Stimulated activated effector memory CD8-positive, alpha-beta T cell treated with anti-CD3 and anti-CD28 coated beads, Interleukin-12 subunit alpha, Interleukin-12 subunit beta, amount 100 ng/mL, for 72 hours (primary cell): ENCODE data around the gene CBX3.
"Not testable (repeated sequence)": the region's sequence is repeated elsewhere in the genome, so short reads cannot be mapped to it uniquely, and the experiment has no call there.

Source experiments
- ATAC-seq: fragments of 150-1000 bp; cut with Tn5 transposase; 2 replicates; pipeline ENCODE4 v1.10.0; 2021
- DNase-seq, 2 donors: peaks; one replicate each; pipeline ENCODE4 v3.0.0; 2021 to 2022; ENCODE audit warnings: low spot score in 2 of 2
- H3K27ac Mint-ChIP-seq: one replicate; pipeline ENCODE4 v1.8.0; 2022; ENCODE audit warnings: mild to moderate bottlenecking, mixed read lengths
- H3K36me3 Mint-ChIP-seq: one replicate; pipeline ENCODE4 v1.8.0; 2022; ENCODE audit warnings: mild to moderate bottlenecking, mixed read lengths
- H3K4me1 Mint-ChIP-seq: one replicate; pipeline ENCODE4 v1.8.0; 2022; ENCODE audit warnings: mixed read lengths
- H3K4me3 Mint-ChIP-seq: one replicate; pipeline ENCODE4 v1.8.0; 2022; ENCODE audit warnings: mild to moderate bottlenecking, mixed read lengths
- H3K9me3 Mint-ChIP-seq: one replicate; pipeline ENCODE4 v1.8.0; 2022; ENCODE audit warnings: mixed read lengths

Gene CBX3

DNA sequence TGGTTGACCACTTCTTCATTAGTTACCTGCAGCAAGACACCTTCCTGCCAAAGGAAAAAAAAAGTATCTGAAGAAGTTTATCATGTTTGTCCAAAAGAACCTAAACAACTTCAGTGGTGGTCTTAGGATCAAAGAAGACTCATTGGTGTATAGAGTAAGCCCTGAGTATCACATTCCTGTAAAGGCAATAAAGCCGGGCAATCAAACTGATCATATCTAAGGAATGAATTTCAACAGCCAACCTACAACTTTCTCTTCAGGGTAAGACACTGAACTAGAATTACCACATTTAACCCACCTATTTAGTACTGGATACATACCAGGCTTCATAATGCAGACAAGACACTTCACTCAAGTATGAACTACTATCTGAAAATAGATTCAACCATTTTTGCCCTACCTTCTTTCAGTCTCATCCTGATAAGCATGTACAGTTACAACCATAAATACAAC, 11.1 kb upstream of the CBX3 start:
- Mint-ChIP-seq H3K27ac (peak overlapping the region; percentile 100), H3K9me3 (no peaks in the 10 kb centered on the region), H3K36me3 (peaks cover 100% of the 10 kb centered on the region), H3K4me3 (no peak overlapping the region), H3K4me1 (peaks cover 81% of the 10 kb centered on the region)
- DNase-seq = no peak
- no peak for ATAC-seq

DNA sequence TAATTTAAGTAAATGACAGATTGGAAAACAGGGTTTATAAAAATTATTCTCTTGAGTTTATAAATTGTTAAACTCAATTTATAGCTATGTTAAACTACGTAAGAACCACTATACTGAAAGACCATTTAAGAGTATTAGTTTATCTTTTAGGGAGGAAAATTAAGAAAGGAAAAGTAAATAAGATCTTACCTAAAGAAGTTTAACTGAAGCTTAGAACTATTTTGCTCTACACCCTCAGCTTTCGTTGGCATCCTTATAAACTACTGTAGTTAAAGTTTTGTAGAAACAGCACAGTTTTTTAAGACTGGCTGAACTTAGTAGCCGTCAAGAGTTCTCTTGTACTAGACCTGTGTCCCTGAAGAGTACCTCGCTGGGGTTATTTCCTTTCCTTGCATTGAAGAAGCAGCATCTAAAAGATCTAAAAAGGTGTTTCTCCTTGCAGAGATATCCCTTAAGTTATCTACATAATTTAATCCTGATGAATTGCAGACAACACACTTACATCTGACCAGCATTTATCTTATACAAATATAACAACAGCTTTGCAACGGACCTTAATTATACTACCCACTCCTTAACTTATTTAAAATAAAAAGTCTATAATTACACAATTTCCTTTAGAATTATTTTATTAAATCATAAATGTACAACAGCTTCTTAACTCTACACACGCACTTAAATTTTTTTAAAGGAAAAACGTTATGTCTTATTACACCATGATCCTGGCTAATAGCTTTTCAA, 10.1 kb upstream of the CBX3 start:
- Mint-ChIP-seq H3K4me1 (peaks cover 84% of the 10 kb centered on the region), H3K9me3 (no peaks in the 10 kb centered on the region), H3K27ac (peak overlapping the region; percentile 100), H3K4me3 (peak overlapping the region; percentile 99), H3K36me3 (peaks cover 100% of the 10 kb centered on the region)
- ATAC-seq (no peak), DNase-seq (no peak)

DNA sequence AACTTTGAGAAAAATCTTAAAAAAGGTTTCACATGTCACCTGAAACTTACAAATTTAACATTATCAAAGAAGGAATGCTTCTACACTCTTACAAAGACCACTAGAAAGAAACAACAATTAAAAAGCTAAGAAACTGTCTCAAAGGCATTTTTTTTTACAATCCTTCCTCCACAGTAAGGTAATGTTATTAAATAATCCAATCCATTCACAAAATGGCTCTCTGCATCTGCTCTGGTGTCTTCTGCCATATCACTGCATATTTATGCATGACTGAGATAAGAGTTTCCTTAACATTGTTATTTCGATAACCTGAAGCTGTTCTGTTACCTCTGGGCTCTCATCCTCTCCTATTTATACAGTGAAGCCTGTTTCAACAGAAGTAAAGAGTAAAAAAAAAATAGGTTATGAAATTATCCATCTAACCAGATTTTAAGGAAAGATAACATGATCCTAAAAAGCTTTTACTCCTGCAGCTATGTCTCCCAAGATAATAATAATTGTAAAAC, 9.5 kb upstream of the CBX3 start:
- Mint-ChIP-seq H3K36me3 (peaks cover 100% of the 10 kb centered on the region), H3K27ac (peak overlapping the region; percentile 100), H3K4me1 (peaks cover 85% of the 10 kb centered on the region), H3K4me3 (peak overlapping the region; percentile 99), H3K9me3 (no peaks in the 10 kb centered on the region)
- DNase-seq (no peak), ATAC-seq (no peak)

DNA sequence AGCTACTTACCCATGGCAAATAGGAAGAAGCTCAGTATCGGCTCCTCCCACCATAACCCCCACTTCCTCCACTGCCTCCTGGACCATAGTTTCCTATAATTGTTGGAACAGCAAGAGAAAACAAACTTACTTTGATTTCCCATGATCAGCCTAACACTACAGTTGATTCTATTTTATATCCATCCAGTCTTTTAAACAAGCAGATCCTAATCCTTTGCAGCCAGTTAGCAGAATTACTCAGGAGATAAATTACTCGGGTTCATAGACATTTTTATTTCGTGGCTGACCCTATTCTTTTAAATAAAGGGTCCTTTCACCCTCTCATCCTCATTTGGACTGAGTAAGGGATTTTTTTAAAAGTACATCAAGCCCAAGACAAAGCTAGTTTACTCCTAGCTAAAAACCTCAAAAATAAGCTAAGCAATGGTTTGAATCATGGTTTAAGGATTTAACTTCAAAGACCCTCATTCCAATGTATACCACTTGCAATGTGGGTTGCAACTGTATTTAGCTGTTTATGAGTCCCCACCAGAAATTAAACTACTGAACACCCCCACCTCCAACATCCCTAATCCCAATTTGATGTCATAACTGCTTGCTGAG, 9.0 kb upstream of the CBX3 start:
- peaks cover 100% of the 10 kb centered on the region for H3K36me3 Mint-ChIP-seq
- H3K4me1 Mint-ChIP-seq = peaks cover 84% of the 10 kb centered on the region
- ATAC-seq = no peak
- no peaks in the 10 kb centered on the region for H3K9me3 Mint-ChIP-seq
- peak overlapping the region; percentile 100 for H3K27ac Mint-ChIP-seq
- DNase-seq = peak in 1 of 2 donors; percentile 38
- peak overlapping the region; percentile 99 for H3K4me3 Mint-ChIP-seq

DNA sequence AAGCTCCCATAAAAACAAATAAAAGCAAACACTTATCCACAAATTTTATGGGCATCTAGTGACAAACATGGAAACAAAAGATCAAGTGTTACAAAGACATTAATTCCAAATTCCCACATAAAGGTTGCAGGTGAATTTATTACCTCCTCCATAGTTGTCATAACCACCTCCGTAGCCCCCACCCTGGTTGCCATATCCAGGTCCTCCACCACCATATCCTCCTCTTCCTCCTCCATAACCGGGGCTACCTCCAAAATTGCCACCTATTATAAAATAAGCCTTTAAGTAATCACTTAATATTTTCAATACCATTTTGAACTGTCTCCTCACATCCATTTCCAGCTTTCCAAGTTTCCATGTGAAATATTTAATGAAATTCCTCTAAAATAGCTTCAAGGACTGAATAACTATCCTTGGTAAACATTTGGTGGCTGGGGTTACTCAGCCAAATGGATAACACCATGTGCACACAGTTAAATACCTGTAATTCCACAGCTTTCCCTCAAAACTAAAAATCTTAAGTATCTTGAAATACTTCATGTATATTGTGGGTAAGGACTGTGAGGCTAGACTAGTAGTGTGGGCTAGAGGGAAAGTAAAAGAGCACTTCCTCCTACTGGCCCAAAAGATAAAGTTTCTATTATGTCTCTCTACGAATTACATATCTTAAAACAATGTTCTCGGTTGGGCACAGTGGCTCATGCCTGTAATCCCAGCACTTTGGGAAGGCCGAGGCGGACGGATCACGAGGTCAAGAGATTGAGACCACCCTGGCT, 7.9 kb upstream of the CBX3 start:
- Mint-ChIP-seq H3K36me3 (peaks cover 100% of the 10 kb centered on the region), H3K4me3 (peak overlapping the region; percentile 99), H3K9me3 (no peaks in the 10 kb centered on the region), H3K27ac (peak overlapping the region; percentile 100), H3K4me1 (peaks cover 74% of the 10 kb centered on the region)
- peak in 1 of 2 donors; percentile 34 for DNase-seq
- peak; percentile 38 for ATAC-seq

DNA sequence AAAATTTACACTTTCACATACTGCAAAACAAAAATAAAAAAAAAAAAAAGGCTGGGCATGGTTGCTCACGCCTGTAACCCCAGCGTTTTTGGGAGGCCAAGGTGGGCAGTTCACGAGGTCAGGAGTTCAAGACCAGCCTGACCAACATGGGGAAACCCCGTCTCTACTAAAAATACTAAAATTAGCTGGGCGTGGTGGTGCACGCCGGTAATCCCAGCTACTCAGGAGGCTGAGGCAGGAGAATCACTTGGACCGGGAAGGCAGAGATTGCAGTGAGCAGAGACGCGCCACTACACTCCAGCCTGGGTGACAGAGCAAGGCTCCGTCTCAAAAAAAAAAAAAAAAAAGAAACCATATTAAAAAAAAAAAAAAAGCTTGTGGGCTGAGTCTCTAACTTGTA, 6.8 kb upstream of the CBX3 start:
- not testable (repeated sequence) for H3K9me3 Mint-ChIP-seq
- peak overlapping the region; percentile 99 for H3K4me3 Mint-ChIP-seq

DNA sequence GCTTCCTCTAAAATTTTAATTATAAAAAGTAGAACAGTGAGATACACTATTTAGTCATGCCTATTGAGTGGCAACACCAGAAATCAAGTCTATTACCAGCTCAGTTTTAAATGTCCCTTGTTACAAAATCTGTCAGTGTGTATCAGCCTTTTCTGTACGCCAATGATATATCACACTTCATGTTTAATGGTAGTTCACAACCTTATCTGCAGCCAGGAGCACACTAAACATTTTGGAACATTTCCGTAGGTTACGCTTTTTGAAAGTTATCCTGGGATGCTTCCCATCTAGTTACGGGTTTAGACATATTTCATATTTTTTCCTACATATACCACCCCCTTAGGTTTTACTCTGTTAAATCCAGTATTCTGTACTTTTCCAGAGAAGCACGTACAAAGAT, 6.4 kb upstream of the CBX3 start:
- H3K27ac Mint-ChIP-seq = peak overlapping the region; percentile 100
- H3K36me3 Mint-ChIP-seq = peaks cover 100% of the 10 kb centered on the region
- H3K4me1 Mint-ChIP-seq = peaks cover 69% of the 10 kb centered on the region

More for the DNA sequence above, 6.8 kb upstream of the CBX3 start:
- Mint-ChIP-seq H3K27ac (peak overlapping the region; percentile 100), H3K4me1 (peaks cover 68% of the 10 kb centered on the region), H3K36me3 (peaks cover 100% of the 10 kb centered on the region)
- peak in 1 of 2 donors; percentile 49 for DNase-seq
- ATAC-seq = peak; percentile 2

DNA sequence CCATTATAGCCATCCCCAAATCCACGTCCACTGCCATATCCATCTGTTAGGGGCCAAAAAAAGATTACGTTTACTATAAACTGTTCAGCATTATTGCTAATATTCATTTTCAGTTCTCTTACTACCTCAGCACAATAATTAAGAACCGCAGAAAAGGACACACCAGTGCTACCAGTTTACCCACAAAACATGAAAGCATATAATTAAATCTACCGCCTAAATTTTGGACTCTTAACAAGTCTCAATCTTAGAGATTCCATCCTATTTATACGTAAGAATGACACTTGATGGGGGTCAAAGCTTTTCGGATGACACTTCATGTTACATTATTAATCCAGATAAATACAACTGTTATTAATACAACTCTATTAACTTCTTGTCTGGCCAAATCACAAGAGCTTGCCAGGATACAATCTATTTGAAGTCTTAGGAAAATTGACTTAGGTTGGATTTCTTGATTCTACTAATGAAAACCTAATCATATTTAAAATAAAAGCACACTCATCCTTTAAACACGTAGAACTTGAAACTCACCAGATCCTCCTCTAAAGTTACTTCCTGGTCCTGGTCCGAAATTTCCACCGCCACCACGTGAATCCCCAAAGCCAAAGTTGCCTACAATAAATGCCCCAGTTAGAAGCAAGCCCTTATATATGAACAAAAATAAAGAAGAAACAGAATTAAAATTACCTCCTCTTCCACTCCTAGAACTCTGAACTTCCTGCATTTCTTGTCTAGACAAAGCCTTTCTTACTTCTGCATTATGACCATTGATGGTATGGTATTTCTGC, 5.5 kb upstream of the CBX3 start:
- peaks cover 100% of the 10 kb centered on the region for H3K36me3 Mint-ChIP-seq
- peak in 1 of 2 donors; percentile 45 for DNase-seq
- H3K4me1 Mint-ChIP-seq = peaks cover 66% of the 10 kb centered on the region
- no peak for ATAC-seq
- peak overlapping the region; percentile 99 for H3K4me3 Mint-ChIP-seq
- no peaks in the 10 kb centered on the region for H3K9me3 Mint-ChIP-seq
- H3K27ac Mint-ChIP-seq = peak overlapping the region; percentile 100

More for the DNA sequence above, 6.4 kb upstream of the CBX3 start:
- DNase-seq = no peak
- no peaks in the 10 kb centered on the region for H3K9me3 Mint-ChIP-seq
- peak overlapping the region; percentile 99 for H3K4me3 Mint-ChIP-seq
- ATAC-seq = no peak

DNA sequence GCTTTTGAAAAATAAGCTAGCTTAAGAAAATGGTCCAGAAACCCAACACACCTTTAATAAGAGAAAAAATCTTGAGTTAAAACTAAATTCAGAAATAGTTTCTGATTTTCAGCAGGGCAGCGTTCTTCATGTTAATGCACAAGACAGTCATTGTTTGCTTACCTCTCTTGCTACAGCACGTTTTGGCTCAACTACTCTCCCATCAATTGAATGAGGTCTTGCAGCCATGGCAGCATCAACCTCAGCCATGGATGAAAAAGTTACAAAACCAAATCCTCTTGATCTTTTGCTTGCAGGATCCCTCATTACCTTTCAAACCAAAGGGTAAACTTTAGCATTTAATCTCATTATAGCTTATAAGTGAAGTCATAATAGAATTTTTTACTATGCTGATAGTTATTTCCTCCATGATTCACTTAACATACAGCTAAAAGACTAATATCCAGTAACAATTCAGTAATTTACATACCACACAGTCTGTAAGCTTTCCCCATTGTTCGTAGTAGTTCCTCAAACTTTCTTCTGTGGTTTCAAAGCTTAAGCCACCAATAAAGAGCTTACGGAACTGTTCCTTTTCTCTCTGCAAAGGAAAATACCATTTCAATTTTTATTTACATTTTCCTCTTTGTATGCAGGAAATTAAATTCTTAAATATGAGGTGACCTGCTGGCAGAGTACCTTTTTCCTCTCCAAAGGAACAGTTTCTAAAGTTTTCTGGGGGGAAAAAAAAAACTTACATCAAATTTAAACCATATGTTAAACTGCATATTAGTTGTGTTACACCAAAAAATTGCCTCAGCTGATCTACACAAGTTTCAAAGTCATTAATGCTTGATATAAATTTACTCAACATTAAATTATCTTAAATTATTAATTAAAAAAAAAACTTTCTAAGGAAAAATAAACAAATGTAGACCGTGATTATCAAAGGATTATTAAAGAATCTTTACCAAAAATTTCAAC, 4.1 kb upstream of the CBX3 start:
- H3K36me3 Mint-ChIP-seq = peaks cover 97% of the 10 kb centered on the region
- DNase-seq = peak in 1 of 2 donors; percentile 47
- peak overlapping the region; percentile 100 for H3K27ac Mint-ChIP-seq
- peaks cover 59% of the 10 kb centered on the region for H3K4me1 Mint-ChIP-seq
- peak overlapping the region; percentile 99 for H3K4me3 Mint-ChIP-seq
- ATAC-seq = no peak
- H3K9me3 Mint-ChIP-seq = no peaks in the 10 kb centered on the region

DNA sequence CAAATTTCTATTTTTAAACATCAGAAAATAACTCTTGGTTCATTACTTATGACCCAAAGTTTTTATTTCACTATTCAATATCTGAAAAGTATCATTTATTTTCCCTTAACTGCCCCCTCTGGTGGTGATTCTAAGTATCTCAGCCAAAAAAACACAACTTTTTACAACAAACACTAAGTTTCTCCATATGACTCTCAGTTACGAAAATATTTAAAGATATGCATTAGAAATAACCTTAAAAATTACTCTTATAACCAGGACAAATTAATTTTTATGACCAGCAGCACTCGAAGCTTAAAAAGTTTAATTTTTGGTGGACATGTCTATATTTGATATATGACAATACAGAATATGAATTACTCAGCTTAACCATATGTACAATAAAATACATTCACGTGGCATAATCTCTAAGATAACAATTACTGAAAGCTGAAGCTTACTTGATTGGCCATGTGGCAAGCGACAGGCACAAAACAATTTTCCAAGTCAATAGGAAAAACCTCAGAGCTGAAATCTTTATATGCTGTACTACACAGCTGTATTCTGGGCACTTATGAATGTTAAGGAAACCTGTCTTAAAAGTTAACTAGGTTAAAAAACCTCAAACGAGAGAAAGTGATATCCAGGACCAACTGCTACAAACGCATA, 3.3 kb upstream of the CBX3 start:
- no peaks in the 10 kb centered on the region for H3K9me3 Mint-ChIP-seq

DNA sequence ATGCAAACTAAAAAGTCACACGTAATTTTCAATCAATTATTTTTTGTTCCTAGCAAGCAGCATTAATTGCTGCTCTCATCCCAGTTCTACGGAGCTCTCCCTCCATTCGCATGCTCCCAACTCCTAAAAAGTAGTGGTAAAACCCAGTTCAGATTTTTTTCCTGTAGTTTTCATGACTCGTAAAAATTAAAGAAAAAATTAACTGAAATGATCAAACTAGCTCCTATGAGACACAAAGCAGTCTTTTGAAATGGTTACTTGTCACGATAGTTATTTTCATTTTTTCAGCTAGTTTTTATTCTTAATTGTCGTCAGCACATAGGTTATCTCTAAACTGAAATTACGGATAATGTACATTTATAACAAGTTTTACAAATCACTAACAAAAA, 2.8 kb upstream of the CBX3 start:
- peaks cover 48% of the 10 kb centered on the region for H3K4me1 Mint-ChIP-seq
- no peaks in the 10 kb centered on the region for H3K9me3 Mint-ChIP-seq
- ATAC-seq (no peak), DNase-seq (peak in 1 of 2 donors; percentile 47)
- peaks cover 97% of the 10 kb centered on the region for H3K36me3 Mint-ChIP-seq
- H3K27ac Mint-ChIP-seq = peak overlapping the region; percentile 100
- H3K4me3 Mint-ChIP-seq = peak overlapping the region; percentile 99

More for the DNA sequence above, 3.3 kb upstream of the CBX3 start:
- peaks cover 97% of the 10 kb centered on the region for H3K36me3 Mint-ChIP-seq
- peak overlapping the region; percentile 100 for H3K27ac Mint-ChIP-seq
- DNase-seq = peak in 1 of 2 donors; percentile 46
- peak overlapping the region; percentile 99 for H3K4me3 Mint-ChIP-seq
- H3K4me1 Mint-ChIP-seq = peaks cover 51% of the 10 kb centered on the region
- no peak for ATAC-seq

DNA sequence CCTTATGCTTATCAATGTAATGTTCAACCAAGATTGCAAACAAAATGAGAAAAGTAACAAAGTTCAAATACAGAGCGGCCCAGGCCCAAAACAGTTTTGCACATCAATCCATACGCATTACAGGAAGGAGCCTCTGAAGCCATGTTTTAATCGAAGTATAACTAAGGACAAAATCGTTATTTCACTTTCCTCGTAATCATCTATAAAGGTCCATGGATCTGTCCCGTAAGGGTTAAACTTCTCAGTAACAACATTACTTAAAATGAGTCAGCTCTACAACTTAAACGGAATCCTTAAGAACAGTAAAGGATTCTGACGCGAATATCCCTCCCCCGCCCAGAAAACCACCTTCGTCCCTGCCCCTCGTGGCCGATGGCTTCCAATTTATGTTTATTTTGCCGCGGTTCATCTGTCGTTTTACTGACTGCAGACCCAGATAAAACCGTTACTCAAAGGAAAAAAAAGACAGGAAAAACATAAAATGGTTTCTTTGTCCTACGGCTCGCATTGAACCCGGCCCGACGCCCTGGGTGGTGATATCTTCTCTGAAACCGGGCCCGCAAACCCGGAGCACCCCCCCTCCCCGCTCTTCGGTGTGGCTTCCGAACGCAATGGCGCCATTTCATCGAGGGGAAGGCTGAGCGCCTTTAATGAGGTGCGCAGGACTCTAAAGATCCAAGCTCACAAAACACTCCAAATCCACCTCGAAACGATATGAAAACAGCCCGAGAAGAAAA, 2.1 kb upstream of the CBX3 start:
- H3K27ac Mint-ChIP-seq = peak overlapping the region; percentile 100
- no peaks in the 10 kb centered on the region for H3K9me3 Mint-ChIP-seq
- DNase-seq (peak; percentile 40 to 76), ATAC-seq (no peak)
- peaks cover 48% of the 10 kb centered on the region for H3K4me1 Mint-ChIP-seq
- peaks cover 97% of the 10 kb centered on the region for H3K36me3 Mint-ChIP-seq
- peak overlapping the region; percentile 99 for H3K4me3 Mint-ChIP-seq

DNA sequence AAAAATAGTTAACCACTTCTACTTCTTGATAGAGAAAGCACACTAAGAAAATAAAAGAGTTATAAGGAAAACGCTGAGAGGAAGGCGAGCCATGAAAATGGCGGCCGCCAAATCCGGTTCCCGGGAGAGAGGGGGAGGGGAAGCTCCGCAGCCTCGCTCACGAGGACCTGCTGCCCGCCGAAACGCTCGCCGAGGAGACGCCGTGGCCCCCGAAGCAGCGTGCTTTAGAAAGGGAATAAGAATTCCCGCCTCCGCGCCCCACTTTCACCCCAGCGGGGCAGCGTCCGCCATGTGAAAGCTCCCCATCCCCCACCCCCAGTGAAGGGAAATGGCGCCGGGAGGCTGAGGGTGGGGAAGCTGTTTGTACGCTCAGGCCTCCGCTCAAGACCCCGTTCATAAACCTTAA, 1.5 kb upstream of the CBX3 start:
- peaks cover 49% of the 10 kb centered on the region for H3K4me1 Mint-ChIP-seq
- H3K9me3 Mint-ChIP-seq = no peaks in the 10 kb centered on the region
- peak; percentile 71 to 90 for DNase-seq
- H3K27ac Mint-ChIP-seq = peak overlapping the region; percentile 100
- H3K4me3 Mint-ChIP-seq = peak overlapping the region; percentile 99
- peaks cover 97% of the 10 kb centered on the region for H3K36me3 Mint-ChIP-seq
- ATAC-seq = peak; percentile 38
